SH-SY5Y (cell line): ENCODE results near the gene ADGRG3.

ENCODE experiments used
- GATA2 ChIP-seq: IDR thresholded peaks from 2 replicates; pipeline ENCODE4 v1.6.1; 2011; ENCODE audit warnings: mild to moderate bottlenecking, low read depth, low read length
- GATA3 ChIP-seq: IDR thresholded peaks from 2 replicates; pipeline ENCODE4 v1.6.1; 2011; ENCODE audit warnings: low read depth, mild to moderate bottlenecking, low read length, moderate library complexity

GRCh38 chr16:57689762-57690558, 21.9 kb downstream of the ADGRG3 start:
- peak; percentile 72; the same call in 1 of the 2 replicates for TF ChIP-seq GATA2
- no peak; the same call in 1 of the 2 replicates for TF ChIP-seq GATA3
